Measurements from ENCODE around the gene FOXO6.

The FOXO6 gene

DNA sequence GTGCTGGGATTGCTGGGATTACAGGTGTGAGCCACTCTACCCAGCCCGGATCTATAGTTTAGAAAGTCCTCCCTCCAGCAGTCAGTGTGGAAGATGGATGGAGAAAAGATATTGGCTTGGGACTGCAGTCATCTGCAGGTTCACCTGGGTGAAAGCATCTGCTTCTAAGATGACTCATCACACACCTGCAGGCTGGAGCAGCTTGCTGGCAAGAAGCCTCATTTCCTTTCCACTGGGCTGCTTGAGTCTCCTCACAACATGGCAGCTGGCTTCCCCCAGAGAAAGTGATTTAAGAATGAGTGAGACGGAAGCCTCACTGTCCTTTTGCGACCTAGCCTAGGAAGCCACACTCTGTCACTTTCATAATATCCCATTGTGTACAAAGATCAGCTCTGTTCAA is 50.0 kb downstream of the FOXO6 start:
- DNase-seq: no peak

DNA sequence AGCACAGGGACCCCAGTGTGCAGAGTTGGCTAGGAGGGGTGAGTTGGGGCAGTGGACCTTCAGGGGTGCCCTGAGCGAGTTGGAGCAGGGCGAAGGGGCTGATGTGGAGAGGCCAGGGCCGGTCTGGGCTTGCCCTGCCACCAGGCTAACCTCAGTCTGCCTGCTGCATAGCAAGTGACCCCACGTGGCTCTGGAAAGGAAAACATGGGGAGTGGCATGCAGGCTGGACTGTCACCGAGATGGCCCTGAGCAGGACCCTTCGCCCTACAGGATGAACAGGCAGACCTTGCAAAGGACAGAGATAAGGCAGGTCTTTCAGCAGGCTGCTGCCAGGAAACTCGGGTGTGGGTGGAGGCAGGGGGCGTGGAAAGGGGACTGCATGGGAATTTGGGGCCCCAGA is 51.5 kb downstream of the FOXO6 start:
- no peak for DNase-seq

DNA sequence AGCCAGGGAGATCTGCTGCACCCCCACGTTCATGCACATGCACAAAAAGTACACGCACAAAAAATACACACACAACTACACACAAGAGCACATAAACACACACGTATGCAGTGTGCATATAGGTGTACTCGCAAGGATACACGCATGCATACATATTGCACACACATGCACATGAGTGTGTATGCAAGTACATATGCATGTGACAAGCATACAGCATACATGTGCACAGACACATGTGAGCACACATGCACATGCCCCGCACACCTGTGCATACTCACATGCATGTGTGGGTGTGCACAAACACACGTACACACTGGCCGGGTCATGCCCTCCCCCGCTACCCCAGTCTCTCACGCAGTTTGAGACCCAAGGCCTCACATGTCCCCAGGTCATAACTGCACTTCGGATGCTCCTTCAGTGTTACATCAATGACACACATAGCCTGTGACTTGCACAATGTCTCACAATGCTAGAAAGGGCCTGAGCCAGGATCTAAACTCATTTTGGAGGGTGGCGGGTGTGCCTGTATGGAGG is 52.6 kb downstream of the FOXO6 start:
- no peak for DNase-seq

DNA sequence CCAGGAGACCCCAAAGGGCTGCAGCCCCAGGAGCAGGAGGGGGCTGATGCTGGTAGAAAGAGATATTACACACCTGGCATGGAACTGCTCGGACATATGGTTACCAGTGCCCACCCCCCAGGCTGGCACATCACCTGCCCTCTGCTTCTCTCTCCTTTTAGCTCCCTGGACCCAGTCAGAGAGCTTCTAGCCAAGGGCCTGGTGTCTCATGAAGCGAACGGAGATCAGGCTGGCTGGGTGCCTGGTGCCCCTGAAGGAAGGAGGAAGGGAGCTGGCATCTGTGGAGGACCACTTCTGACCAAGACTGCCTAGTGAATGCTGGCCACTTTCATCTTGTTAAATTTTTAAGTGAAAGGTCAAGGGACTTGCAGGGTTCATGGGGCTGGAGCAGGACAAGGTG is 53.1 kb downstream of the FOXO6 start:
- DNase-seq: no peak

DNA sequence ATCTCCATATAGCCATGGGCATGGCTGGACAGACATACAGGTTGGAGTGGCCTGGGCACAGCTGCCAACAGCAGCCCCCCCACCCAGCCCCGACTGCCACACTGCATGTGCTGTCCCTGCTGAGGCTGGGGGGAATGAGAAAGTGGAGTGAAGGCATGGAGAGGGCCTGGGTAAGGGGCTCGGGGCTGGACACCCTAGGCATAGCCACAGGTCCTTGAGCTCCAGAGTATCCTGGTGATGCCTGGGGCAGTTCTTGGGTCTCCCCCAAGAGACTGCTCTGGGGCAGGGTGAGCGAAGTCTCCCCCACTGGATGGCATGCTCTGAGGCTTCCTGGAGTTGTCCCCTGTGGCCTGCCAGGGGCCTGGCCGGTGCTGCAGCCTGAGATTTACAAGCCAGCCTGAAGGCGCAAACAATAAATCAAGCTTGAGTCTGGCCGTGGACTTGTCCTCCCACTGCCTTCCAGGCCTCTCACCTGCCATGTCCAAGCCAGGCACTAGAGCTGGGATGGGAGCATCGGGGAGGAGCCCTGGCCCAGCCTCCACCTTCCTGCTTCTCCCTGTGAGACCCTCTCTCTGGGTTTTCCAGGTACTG is 53.6 kb downstream of the FOXO6 start:
- no peak for DNase-seq

DNA sequence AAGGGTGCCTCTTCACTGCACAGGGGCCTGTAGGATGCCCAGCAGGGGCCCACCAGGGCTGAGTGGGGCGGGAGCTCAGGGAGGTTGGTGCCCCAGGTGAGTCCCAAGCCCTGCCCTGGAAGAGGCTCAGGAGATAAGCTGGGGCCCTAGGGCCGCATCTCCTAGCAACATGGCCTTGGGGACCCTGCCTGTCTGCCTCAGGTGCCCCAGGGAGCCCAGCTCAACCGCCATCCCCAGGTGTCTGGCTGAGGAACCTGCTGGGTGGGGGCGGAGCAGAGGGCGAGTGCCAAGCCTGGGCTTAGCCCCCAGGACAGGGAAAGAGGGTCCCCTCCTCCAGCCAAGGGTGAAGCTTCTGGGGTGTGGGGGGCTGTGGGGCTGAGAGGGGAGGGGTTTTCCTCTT is 54.8 kb downstream of the FOXO6 start:
- DNase-seq: no peak

DNA sequence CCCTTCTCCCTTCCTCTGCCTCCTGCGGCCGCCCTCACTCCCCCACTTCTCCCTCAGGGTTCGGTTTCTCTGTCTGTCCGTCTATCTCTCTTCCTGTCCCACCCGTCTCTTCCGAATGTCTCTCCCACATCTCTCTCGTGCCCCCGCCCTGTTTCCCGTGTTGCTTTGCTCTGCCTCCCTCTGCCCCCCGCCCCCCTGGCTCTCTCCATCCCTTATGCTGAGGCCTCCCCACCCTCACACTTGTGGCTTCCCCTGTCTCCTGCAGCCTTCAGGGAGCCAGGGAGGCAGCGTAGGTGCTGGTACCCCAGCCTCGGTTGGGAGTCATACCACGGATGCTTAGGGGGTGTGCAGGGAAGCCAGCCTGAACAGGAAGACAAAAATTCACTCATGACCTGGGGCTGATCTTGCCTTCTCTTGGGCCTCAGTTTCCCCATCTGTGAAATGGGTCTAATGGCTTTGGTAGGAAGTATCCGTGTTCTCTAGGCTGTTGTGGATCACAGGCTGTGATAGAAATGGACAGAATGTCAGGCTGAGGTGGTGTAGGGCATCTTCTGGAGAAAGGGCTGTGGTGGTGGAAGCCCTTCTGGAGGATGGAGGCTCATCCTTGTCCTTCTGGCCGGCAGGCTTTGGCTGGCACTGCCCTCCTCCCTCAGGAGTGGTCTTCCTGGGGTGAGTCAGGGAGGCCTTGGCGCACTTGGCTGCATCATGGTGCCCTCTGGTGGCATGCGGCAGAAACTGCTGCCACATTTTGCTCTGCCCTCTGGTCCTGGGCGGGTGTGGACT is 55.5 kb downstream of the FOXO6 start:
- DNase-seq: peak; percentile 61

DNA sequence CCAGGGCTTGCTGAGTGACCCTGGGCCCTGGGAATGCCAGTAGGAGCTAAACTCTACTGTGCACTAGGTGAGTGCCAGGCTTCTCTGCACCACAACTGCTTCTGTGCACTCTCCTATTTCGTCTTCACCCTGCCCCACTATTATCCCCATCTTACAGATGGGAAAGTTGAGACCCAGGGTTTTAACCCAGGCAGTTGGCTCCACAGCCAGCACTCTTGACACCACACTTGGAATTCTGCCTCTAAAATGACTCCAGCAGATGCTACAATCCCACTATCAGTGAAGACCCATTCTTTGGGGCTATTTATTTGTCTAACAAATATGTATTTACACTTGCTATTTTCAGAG is 56.1 kb downstream of the FOXO6 start:
- DNase-seq: no peak

DNA sequence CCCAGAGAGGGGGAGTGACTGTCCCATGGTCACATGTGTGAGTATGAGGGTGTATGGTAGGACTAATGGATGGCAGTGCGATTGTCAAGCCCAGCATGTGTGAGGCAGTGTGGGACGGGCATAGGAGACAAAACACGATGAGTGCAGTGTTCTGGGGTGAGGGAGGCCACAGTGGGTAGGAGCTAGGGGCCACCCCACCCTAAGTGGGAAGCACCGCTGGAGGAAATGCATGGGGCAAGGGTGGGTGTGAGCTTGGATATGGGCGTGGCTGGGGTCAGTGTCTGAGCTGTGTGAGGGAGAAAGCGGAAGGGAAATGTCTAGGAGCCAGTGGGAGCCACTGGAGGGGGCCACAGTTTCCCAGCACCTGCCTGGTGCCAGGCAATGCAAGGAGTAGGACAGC is 56.5 kb downstream of the FOXO6 start:
- DNase-seq: no peak

DNA sequence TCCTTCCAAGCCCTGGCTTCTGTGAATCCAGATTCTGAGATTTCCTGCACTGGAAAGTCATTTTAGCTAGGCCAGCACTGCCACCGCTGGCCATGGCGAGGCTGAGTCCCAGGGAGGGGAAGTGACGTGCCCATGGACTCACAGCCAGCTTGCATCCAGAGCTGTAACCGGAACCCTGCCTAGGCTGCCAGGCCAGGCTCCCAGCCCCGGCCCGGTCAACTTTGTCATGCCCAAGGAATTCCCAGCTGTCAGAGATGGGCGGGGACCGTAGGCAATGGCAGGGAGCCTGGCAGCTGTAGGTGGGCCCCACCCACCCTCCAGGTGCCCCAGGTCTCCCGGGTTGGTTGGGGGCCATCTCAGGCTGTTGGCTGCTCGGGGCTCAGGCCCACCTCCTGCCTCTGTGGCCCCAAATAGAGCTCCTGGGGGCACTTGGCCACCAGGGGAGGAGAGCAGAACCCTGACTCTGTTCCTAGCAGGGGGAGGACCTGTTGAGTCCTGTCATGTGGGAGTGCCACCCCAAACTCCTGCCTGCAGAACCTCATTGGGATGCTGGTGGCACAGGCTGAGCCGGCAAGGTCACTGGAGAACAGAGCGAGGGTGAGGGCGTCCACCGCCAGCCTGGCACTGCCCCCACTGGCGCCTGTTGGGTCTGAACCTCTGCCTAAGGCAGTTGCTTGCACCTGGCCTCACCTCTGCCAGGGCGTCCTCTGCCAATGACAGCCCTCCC is 57.8 kb downstream of the FOXO6 start:
- DNase-seq: no peak

DNA sequence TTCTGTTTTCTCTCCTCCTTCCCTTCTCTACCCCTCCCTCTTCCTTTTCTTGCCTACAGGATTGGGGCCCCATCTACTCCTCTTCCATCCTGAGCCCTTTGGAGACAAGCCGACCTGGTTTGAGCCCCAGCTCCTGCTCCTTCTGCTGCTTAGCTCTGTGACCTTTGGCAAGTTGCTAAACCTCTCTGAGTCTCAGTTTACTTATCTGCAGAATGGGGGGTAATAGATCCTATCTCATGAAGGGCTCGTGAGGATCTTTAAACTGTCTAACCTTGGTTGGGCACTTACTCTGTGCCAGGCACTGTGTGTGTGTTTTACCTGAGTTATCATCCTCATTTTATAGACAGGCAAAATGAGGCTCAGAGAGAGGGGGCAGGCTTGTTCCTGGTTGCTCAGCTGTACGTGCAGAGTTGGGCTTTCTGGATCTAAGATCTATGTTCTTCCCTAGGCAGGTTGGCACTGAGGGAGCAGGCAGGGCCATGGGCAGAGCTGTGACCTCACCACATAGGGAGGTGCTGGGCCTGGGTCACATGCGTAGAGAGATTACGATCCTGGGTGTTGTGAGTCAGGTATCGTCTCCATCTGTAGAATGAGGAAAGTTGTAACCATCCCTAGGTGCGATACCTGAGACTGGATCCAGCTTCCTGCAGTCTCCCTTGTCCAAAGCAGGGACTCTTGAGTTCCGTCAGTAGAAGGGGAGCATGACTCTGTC is 58.5 kb downstream of the FOXO6 start:
- DNase-seq: no peak

DNA sequence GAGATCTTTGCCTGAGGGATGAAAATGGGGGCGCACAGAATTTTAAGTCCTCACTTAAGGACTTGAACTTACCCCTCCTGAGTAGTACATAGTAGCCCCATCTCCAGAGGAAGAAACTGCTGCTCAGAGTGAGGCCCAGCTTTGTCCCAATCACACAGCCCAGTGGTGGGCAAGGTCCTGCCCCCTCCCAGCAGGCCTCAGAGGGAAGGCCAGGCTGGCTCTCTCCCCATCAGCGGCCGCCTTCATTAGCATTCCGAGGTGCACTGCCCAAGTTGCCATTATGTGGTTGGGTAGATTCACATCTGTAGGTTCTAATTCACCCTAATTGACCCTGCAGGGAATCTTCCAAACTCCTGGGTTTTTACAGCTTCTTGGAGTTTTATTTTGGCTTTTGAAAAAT is 59.1 kb downstream of the FOXO6 start:
- DNase-seq: no peak

DNA sequence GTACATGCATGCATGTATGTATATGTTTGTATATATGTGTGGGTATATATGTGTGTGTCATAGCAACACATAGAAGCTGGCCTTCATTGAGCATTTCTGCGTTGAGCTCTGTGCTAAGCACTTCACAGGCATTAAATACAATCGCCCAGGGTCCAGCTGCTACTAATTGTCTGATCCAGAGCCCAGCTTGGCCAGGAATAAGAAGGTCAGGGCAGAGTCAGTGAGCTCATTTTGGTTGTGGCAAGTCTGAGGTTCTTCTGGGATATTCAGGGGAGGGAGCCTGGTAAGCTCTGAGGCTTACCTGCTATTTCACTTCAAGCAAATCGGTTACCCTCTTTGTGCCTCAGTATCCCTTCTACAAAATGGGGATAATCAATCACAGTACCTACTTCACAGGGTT is 59.6 kb downstream of the FOXO6 start:
- DNase-seq: no peak

DNA sequence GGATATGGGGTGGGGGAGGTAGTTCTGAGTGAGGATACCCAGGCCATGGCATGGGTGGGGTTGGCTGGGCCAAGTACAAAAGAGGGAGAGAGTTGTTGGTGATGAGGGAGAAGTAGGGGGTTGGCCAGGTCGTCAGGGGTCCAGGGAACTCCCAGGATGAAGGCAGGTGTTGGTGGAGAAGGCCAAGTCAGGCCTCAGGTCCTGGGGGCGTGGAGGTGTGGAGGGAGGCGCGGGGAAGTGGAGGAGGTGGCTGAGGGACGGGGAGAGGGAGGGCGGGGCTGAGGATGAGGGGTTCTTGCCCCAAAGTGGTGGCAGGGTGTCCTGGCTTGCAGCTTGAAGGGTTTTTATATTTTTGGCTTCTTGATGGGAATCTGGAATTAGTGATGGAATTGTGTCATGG is 61.1 kb downstream of the FOXO6 start:
- no peak for DNase-seq

DNA sequence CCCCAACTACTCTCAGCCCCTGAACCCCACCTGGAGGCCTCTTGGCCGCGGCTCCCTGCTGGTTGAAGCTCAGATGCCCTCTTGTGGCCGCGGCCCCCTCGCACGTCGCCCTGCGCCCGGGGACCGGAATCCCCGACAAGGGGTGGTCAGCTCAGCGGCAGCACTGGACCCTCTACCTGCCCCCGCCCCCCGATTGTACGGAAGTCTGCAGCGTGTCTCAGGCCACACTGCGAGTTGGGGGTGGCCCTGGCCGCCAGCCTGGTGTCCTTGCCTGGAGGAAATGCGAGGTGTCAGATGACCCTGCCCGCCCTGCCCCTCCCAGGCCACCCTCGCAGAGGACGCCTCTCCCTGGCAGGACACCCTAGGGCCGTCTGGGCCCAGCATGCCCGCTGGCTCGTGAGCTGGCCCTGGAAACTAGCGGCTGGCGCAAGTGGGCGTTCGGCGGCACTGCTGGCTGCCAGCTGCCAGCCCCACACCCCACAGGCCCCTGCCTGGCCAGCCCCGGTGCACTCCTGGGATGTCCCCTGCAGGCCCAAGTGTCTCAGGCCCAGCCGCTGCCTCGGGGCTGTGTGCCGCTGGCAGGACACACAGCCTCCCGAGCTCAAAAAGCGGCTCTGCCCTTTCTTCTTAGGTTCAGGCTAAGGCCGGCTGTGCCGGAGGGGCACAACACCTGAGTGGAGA is 62.4 kb downstream of the FOXO6 start:
- DNase-seq: no peak

DNA sequence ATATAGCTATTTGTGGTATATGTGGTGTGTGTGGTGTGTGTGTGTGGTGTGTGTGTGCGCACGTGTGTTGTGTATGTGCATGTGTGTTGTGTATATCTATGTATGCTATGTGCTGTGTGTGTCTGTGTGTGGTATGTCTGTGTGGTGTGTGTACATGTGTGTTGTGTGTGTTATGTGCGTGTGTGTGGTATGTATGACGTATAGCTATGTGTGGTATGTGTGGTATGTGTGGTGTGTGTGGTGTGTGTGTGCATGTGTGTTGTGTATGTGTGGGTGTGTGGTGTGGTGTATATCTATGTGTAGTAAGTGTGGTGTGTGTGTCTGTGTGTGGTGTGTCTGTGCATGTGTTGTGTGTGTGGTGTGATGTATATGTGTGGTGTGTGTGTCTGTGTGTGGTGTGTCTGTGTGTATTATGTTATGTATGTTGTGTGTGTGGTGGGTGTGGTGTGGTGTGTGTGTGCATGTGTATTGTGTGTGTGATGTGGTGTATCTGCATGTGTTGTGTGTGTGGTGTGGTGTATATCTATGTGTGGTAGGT is 63.4 kb downstream of the FOXO6 start:
- no peak for DNase-seq

DNA sequence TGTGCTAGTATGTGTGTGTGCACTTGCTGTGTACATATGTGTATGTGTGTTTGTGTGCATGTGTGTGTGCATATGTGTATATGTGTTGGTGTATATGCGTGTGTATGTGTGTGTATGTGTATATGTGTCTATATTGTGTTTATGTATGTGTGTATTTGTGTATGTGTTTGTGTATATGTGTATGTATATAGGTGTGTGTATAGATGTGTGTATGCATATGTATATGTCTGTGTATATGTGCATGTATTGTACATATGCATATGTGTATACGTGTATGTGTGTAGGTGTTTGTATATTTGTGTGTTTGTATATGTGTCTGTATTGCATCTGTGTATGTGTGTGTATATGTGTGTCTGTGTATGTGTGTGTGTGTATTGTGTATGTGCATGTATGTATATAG is 64.1 kb downstream of the FOXO6 start:
- no peak for DNase-seq

DNA sequence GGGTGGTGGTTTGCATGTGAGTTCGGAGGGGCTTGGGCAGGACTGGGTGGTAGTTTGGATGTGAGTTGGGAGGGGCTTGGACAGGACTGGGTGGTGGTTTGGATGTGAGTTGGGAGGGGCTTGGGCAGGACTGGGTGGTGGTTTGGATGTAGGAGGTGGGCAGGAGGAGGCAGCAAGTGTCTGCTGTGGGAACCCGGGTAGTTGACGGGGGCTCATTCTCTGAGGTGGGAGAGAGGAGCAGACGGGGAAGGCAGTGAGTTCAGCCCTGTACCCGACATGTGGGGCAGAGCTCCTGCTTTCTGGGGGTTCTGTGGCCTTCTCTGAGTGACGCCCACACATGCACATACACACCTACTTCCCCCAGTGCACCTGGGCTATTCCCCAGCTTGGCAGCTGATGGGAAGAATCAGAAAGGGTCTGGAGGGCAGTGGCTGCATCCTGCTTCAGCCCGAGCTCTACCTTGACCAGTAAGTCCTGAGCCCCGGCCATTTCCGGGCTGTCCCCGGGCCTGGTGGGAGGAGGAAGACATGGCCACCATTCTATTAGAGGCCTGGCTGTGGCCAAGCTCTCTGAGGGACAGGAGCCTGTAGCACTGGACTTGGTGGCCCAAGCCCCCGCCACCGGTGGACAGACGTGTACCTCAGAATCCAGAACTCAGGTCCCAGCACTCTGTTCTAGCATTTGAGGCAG is 65.1 kb downstream of the FOXO6 start:
- DNase-seq: no peak

DNA sequence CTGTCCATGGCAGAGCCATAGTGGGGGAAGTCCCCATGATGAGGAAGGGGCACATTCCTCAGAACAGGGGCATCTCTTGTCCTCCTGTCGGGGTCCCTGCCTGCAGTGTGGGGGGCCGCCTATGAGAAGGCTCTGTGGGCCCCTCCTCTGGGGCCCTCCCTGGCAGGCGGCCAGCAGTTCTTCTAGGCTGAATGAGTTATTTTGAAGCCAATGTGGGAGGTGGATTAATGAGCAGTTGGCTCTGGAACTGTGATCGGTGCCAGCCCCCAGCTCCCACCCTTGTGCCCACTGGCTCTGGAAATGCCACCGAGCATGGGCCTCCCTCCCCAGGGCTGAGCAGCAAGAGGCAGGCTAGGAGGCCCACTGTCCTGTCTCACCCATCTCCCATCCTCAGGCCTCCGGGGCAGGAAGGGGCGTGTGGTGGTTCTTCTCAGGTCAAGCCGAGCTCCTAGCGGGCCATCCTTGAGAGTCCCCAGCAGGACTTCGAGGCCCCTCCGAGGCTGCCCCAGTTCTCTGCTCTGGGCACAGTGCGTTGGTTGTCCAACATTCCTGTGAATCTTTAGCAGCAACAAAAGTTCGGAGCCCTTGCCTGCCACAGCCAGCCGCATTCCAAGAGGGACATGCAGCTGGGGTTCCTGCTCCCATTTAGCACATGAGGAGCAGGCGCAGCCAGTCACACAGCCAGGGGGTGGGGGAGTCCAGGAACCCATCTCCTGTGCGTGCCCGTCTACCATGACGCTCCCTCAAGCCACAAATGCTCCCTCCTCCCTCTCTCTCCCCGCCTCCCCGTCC is 66.1 kb downstream of the FOXO6 start:
- no peak for DNase-seq

DNA sequence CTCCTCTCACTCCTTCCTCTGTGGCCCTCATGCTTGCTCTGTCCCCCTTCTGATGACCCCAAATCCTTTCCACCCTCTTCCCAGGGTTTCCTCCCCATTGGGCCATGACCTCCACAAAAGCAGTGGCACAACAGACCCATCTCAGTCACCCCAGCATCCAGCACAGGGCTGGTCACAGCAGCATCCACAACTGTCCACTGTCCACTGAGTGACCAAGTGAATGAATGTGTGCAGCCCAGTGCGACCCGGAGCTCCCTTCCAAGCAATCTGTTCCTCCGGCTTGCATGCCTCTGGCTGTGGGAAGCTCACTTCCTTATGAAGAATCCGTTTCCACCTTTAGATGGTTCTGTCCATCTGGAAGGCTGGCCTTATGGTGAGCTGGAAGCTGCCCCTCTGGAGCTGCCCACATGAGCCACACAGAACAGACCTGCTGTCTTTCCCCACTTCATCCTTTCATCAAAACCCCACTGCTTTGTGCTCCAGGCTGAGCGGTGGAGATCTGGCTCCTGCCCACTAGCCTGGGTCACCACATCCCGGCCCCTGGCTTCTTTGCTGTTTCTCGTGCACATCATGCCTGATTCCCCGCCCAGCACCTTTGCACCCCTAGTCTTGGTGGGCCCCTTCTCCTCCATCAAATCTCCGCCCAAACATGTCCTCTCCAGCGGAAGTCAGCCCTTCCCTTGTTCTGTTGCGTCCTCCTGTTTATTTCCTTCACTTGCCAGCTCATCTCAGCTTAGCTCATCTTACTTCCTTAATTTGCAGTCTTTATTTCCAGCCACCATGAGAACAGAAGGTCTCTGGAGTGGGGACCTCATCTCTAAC is 66.9 kb downstream of the FOXO6 start:
- peak; percentile 23 for DNase-seq
